Neuronal stem cell (in vitro differentiated cells): ENCODE results near the gene PPP3R1.

Source experiments
- DNase-seq: peaks from one replicate; pipeline ENCODE4 v3.0.0-alpha.2; 2013; ENCODE audit warnings: low spot score
- H2AFZ ChIP-seq: one replicate; pipeline ENCODE4 v1.6.1; 2013; ENCODE audit warnings: mild to moderate bottlenecking, low read length, inconsistent platforms
- H2AK5ac ChIP-seq: 2 replicates; pipeline ENCODE4 v1.6.1; 2013; ENCODE audit warnings: low read depth, mild to moderate bottlenecking, inconsistent platforms, low read length, moderate library complexity, mixed read lengths
- H2BK120ac ChIP-seq: 2 replicates; pipeline ENCODE4 v1.6.1; 2013; ENCODE audit warnings: low read depth, mild to moderate bottlenecking, inconsistent platforms, low read length, moderate library complexity, mixed read lengths
- H2BK12ac ChIP-seq: one replicate; pipeline ENCODE4 v1.6.1; 2013; ENCODE audit warnings: low read length, inconsistent platforms
- H2BK15ac ChIP-seq: 2 replicates; pipeline ENCODE4 v1.6.1; 2013; ENCODE audit warnings: mild to moderate bottlenecking, low read length, inconsistent platforms, mixed read lengths
- H2BK5ac ChIP-seq: one replicate; pipeline ENCODE4 v1.6.1; 2013; ENCODE audit warnings: inconsistent platforms, mild to moderate bottlenecking, low read length, moderate library complexity
- H3K14ac ChIP-seq: one replicate; pipeline ENCODE4 v1.6.1; 2013; ENCODE audit warnings: low read length, inconsistent platforms
- H3K18ac ChIP-seq: 2 replicates; pipeline ENCODE4 v1.6.1; 2013; ENCODE audit warnings: low read length, inconsistent platforms
- H3K23ac ChIP-seq: 2 replicates; pipeline ENCODE4 v1.6.1; 2013; ENCODE audit warnings: low read depth, mild to moderate bottlenecking, mixed read lengths, low read length, inconsistent platforms; ENCODE audit not compliant: poor library complexity
- H3K27ac ChIP-seq: replicated peaks from 3 replicates; pipeline ENCODE4 v1.5.1; 2013; ENCODE audit warnings: low read length, inconsistent platforms
- H3K27me3 ChIP-seq, 3 experiments: 2 replicates each; pipeline ENCODE4 v1.6.1; 2013; ENCODE audit warnings: low read length in 3 of 3, mild to moderate bottlenecking in 2 of 3, inconsistent platforms in 1 of 3, low read depth in 1 of 3, mixed read lengths in 1 of 3, moderate library complexity in 1 of 3; ENCODE audit not compliant: control insufficient read depth in 3 of 3, insufficient read depth in 3 of 3
- H3K36me3 ChIP-seq, 2 donors: replicated peaks in 1 of 2; 2 replicates each; pipeline ENCODE4 v1.6.1; 2013; ENCODE audit warnings: low read length in 2 of 2; ENCODE audit not compliant: control insufficient read depth in 2 of 2, insufficient read depth in 2 of 2
- H3K4ac ChIP-seq: 2 replicates; pipeline ENCODE4 v1.6.1; 2013; ENCODE audit warnings: inconsistent platforms, mild to moderate bottlenecking, low read length, moderate library complexity
- H3K4me1 ChIP-seq, 2 donors: 1 replicate in 1 of 2; 2 replicates in 1 of 2; pipeline ENCODE4 v1.6.1; 2013; ENCODE audit warnings: low read length in 2 of 2, low read depth in 1 of 2; ENCODE audit not compliant: control insufficient read depth in 2 of 2, insufficient read depth in 1 of 2
- H3K4me2 ChIP-seq: one replicate; pipeline ENCODE4 v1.6.1; 2013; ENCODE audit warnings: mild to moderate bottlenecking, low read length, inconsistent platforms; ENCODE audit not compliant: insufficient read depth, poor library complexity, severe bottlenecking
- H3K4me3 ChIP-seq, 2 donors: 2 replicates each; pipeline ENCODE4 v1.5.1; 2013; ENCODE audit warnings: low read length in 2 of 2, mild to moderate bottlenecking in 2 of 2, inconsistent platforms in 1 of 2, moderate library complexity in 1 of 2
- H3K79me1 ChIP-seq: one replicate; pipeline ENCODE4 v1.6.1; 2013; ENCODE audit warnings: low read depth, mild to moderate bottlenecking, inconsistent platforms, low read length, moderate library complexity
- H3K9ac ChIP-seq: one replicate; pipeline ENCODE4 v1.6.1; 2013; ENCODE audit warnings: mild to moderate bottlenecking, low read depth, low read length, inconsistent platforms; ENCODE audit not compliant: poor library complexity
- H3K9me3 ChIP-seq, 2 donors: replicated peaks in 1 of 2; 2 replicates each; pipeline versions ENCODE3 to v1.6.1; 2013; ENCODE audit warnings: low read length in 2 of 2, mild to moderate bottlenecking in 2 of 2, inconsistent platforms in 1 of 2, low read depth in 1 of 2, mixed read lengths in 1 of 2, moderate library complexity in 1 of 2; ENCODE audit not compliant: control insufficient read depth in 2 of 2, insufficient read depth in 1 of 2
- H4K8ac ChIP-seq: one replicate; pipeline ENCODE4 v1.6.1; 2013; ENCODE audit warnings: low read depth, mild to moderate bottlenecking, inconsistent platforms, low read length, moderate library complexity
- H4K91ac ChIP-seq: one replicate; pipeline ENCODE4 v1.6.1; 2013; ENCODE audit warnings: low read length, low read depth, mild to moderate bottlenecking, inconsistent platforms; ENCODE audit not compliant: poor library complexity
- WGBS, 2 donors: extraction: QIAGEN DNeasy Blood & Tissue Kit; methylation state at CpG; one replicate each; pipeline ENCODE4 v1.1.7; 2013; ENCODE audit warnings: missing lambda C conversion rate in 2 of 2, mixed read lengths in 1 of 2; ENCODE audit not compliant: insufficient read length in 2 of 2, insufficient replicate concordance in 1 of 2; ENCODE audit errors: extremely low coverage in 2 of 2; 5-methylcytosine and 5-hydroxymethylcytosine counted together

The PPP3R1 gene

DNA sequence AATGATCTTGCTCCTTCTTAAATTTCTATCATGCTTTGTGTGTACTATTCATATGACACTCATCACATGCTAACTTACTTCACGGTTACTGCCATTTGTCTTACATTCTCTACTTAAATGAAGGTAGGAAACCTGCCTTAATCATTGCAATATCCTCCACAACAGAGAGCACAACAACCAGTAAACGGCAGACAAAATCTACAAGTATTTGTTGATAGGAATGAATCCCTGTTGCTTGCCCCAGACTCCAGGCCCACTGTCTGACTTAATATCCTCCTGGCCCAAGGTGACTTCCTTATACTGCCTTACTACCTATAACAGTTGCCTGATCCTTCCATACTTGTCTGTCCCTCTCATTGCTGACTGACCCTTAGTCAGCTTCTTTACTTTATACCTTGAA is 3.5 kb downstream of the PPP3R1 start:
- Histone ChIP-seq H2BK5ac (no peak overlapping the region), H3K4ac (no peak overlapping the region), H3K4me2 (no peak overlapping the region), H3K27me3 (no peaks in the 10 kb centered on the region), H3K18ac (no peak overlapping the region), H3K14ac (no peak overlapping the region), H2AK5ac (no peak overlapping the region), H3K79me1 (peaks cover 7% of the 10 kb centered on the region), H2BK12ac (no peak overlapping the region), H3K9ac (no peak overlapping the region), H4K8ac (no peak overlapping the region), H3K4me1 (peaks cover 8 to 21% of the 10 kb centered on the region in 2 donors), H3K36me3 (peaks cover 0 to 22% of the 10 kb centered on the region in 2 donors), H3K9me3 (no peaks in the 10 kb centered on the region), H3K27ac (no peak overlapping the region), H3K4me3 (no peak overlapping the region), H4K91ac (no peak overlapping the region), H2AFZ (no peak overlapping the region), H2BK15ac (no peak overlapping the region), H2BK120ac (no peak overlapping the region), H3K23ac (no peak overlapping the region)
- no CpG with 5 or more reads among the region's 2 CpGs for WGBS, 2 donors
- DNase-seq = no peak

DNA sequence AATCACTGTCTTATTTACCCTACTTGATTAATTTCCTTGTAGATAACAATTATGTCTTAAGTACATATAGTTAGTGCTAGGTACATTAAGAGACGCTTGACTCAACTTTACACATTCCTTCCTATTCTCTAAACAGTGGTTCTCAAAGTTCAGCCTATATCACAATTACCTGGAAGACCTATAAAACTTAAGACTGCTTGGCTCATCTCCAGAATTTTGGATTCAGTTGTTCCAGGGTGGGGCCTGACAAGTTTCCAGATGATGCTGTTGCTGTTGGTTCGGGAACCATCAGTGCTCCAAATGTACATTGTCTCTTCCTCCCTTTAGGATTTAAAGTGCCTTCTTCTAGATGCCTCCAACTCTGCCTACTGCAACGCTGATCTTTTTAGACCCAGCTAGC is 4.0 kb downstream of the PPP3R1 start:
- Histone ChIP-seq H3K23ac (no peak overlapping the region), H3K9me3 (no peaks in the 10 kb centered on the region), H2BK120ac (no peak overlapping the region), H3K4me3 (no peak overlapping the region), H4K8ac (no peak overlapping the region), H3K27me3 (no peaks in the 10 kb centered on the region), H3K14ac (no peak overlapping the region), H3K18ac (no peak overlapping the region), H2BK5ac (no peak overlapping the region), H3K4me2 (no peak overlapping the region), H4K91ac (no peak overlapping the region), H2BK12ac (no peak overlapping the region), H3K79me1 (peaks cover 7% of the 10 kb centered on the region), H3K4ac (no peak overlapping the region), H3K27ac (no peak overlapping the region), H3K9ac (no peak overlapping the region), H2AFZ (no peak overlapping the region), H2AK5ac (no peak overlapping the region), H3K36me3 (peaks cover 0 to 22% of the 10 kb centered on the region in 2 donors), H2BK15ac (no peak overlapping the region), H3K4me1 (peaks cover 8 to 21% of the 10 kb centered on the region in 2 donors)
- WGBS, 2 donors = no CpG with 5 or more reads among the region's 3 CpGs
- no peak for DNase-seq

DNA sequence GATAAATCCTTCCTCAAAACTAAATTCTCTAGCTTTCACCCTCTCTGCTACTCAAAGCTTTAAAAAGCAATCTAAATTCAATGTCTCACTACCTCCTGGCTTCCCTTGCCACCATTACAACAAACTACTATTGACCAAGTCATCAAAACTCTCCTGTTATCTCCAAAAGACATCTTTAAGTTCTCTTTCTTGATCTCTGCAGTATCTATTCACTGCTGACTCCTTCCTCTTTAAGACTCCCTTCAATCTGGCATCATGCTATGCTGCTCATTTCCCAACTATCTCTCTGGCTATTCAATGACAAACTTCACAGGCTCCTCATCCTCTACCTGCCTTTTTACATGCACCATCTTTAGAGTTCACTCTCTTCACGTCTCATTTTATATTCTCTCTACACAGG is 5.9 kb downstream of the PPP3R1 start:
- Histone ChIP-seq H3K9me3 (no peaks in the 10 kb centered on the region), H3K27me3 (no peaks in the 10 kb centered on the region), H3K9ac (no peak overlapping the region), H3K4me1 (peaks cover 8 to 21% of the 10 kb centered on the region in 2 donors), H2BK15ac (no peak overlapping the region), H3K18ac (no peak overlapping the region), H3K14ac (no peak overlapping the region), H3K4me3 (no peak overlapping the region), H3K27ac (no peak overlapping the region), H2AFZ (no peak overlapping the region), H3K79me1 (peaks cover 6% of the 10 kb centered on the region), H2BK120ac (no peak overlapping the region), H4K8ac (no peak overlapping the region), H3K23ac (no peak overlapping the region), H3K4ac (no peak overlapping the region), H2BK12ac (no peak overlapping the region), H4K91ac (no peak overlapping the region), H2AK5ac (no peak overlapping the region), H3K36me3 (peaks cover 0 to 37% of the 10 kb centered on the region in 2 donors), H2BK5ac (no peak overlapping the region), H3K4me2 (no peak overlapping the region)
- DNase-seq = no peak
- no CpG with 5 or more reads among the region's 1 CpG for WGBS, 2 donors

DNA sequence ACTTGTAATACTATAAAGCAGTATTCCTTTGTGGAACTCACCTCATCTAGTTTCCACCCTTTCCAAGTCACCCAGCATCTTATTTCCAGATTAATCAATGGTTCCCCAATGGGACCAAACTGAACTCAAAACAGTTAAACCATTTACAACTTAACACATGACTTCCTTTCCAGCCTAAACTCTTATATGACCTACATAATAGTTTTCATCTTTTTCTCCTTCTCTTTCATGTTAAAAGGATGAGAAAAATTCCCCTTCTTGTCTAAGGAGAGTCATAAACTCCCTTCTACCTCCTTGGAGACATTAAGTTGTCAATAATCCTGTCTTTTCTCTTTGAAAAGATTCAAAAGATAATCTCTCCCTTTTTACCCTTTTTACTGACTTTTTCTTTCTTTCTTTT is 6.7 kb downstream of the PPP3R1 start:
- Histone ChIP-seq H3K4ac (no peak overlapping the region), H3K4me3 (no peak overlapping the region), H2AK5ac (no peak overlapping the region), H2BK120ac (no peak overlapping the region), H2BK12ac (no peak overlapping the region), H3K9me3 (no peaks in the 10 kb centered on the region), H2BK5ac (no peak overlapping the region), H3K9ac (no peak overlapping the region), H3K27ac (no peak overlapping the region), H3K27me3 (no peaks in the 10 kb centered on the region), H3K4me1 (peaks cover 8 to 21% of the 10 kb centered on the region in 2 donors), H3K18ac (no peak overlapping the region), H3K23ac (no peak overlapping the region), H3K14ac (no peak overlapping the region), H4K8ac (no peak overlapping the region), H3K36me3 (peaks cover 0 to 41% of the 10 kb centered on the region in 2 donors), H2AFZ (no peak overlapping the region), H3K79me1 (peaks cover 6% of the 10 kb centered on the region), H3K4me2 (no peak overlapping the region), H4K91ac (no peak overlapping the region), H2BK15ac (no peak overlapping the region)
- no peak for DNase-seq
